OCI-LY7 (cell line): Measurements from ENCODE around the gene IFT43. TPM values are rescaled to one million over a fixed set of nuclear protein-coding genes. Genes with fewer than 3 reads are reported as not detected.

Experiments
- BruUV-seq: library from RNA; stranded (reverse); fragments of 400-500 nt; replicated peaks from 2 replicates; lab custom pipeline; 2021; lab: Mats Ljungman, UMichigan
- CTCF ChIA-PET: fragments of 300-600 bp; sonication (Branson Sonifier 250); formaldehyde crosslinking; loops from one replicate; lab custom pipeline; 2022; ENCODE audit warnings: antibody characterized with exemption; ENCODE audit not compliant: unreplicated experiment; lab: Charles Lee
- POLR2A ChIA-PET: fragments of 300-600 bp; sonication (Branson Sonifier 250); formaldehyde crosslinking; loops from one replicate; lab custom pipeline; 2022; ENCODE audit warnings: antibody characterized with exemption; lab: Charles Lee
- DNase-seq: peaks from one replicate; pipeline ENCODE4 v3.0.0-alpha.2; 2015; ENCODE audit warnings: low spot score
- H2AFZ ChIP-seq: fragments of 200-600 bp; sonication (generic), shearing (Covaris generic); 2 replicates; pipeline ENCODE4 v1.6.1; 2014; ENCODE audit warnings: mild to moderate bottlenecking, antibody characterized with exemption, low read length, moderate library complexity
- H3K27ac ChIP-seq: fragments of 200-600 bp; sonication (generic); 2 replicates; pipeline ENCODE4 v1.5.1; 2014; ENCODE audit warnings: mixed run types, low read depth, mild to moderate bottlenecking, moderate library complexity, low read length, inconsistent platforms; ENCODE audit not compliant: poor library complexity, severe bottlenecking
- H3K36me3 ChIP-seq: fragments of 200-600 bp; sonication (generic); 2 replicates; pipeline ENCODE4 v1.6.1; 2014; ENCODE audit warnings: mild to moderate bottlenecking, antibody characterized with exemption, low read length, moderate library complexity, mixed read lengths; ENCODE audit not compliant: insufficient read depth
- H3K4me1 ChIP-seq: fragments of 200-600 bp; sonication (generic); 2 replicates; pipeline ENCODE4 v1.5.1; 2014; ENCODE audit warnings: mild to moderate bottlenecking, low read length; ENCODE audit not compliant: insufficient read depth, poor library complexity, severe bottlenecking
- H3K4me2 ChIP-seq: fragments of 200-600 bp; sonication (generic); 2 replicates; pipeline ENCODE4 v1.6.1; 2014; ENCODE audit warnings: mild to moderate bottlenecking, low read length
- H3K4me3 ChIP-seq: fragments of 200-600 bp; sonication (generic); 2 replicates; pipeline ENCODE4 v1.5.1; 2014; ENCODE audit warnings: mild to moderate bottlenecking, low read depth, low read length; ENCODE audit not compliant: poor library complexity, severe bottlenecking
- H3K79me2 ChIP-seq: fragments of 200-600 bp; sonication (generic); 2 replicates; pipeline ENCODE4 v1.6.1; 2016; ENCODE audit warnings: low read depth, mild to moderate bottlenecking, low read length, moderate library complexity, mixed read lengths; ENCODE audit not compliant: insufficient read depth
- H3K9me2 ChIP-seq: fragments of 200-600 bp; sonication (generic); 2 replicates; pipeline ENCODE4 v1.6.1; 2016; ENCODE audit warnings: mild to moderate bottlenecking, low read length, mixed read lengths; ENCODE audit not compliant: insufficient read depth
- H3K9me3 ChIP-seq: fragments of 200-600 bp; sonication (generic); 2 replicates; pipeline ENCODE4 v1.6.1; 2014; ENCODE audit warnings: mild to moderate bottlenecking, mixed run types, low read length, mixed read lengths
- H4K20me1 ChIP-seq: fragments of 200-600 bp; sonication (generic); 2 replicates; pipeline ENCODE4 v1.6.1; 2014; ENCODE audit warnings: mild to moderate bottlenecking, antibody characterized with exemption, low read length, moderate library complexity, mixed read lengths; ENCODE audit not compliant: insufficient read depth
- CTCF ChIP-seq: fragments of 200-600 bp; sonication (generic); conservative IDR thresholded peaks from 2 replicates; pipeline ENCODE4 v1.5.1; 2014; ENCODE audit warnings: mild to moderate bottlenecking, antibody characterized with exemption, low read length, moderate library complexity, mixed read lengths
- EZH2phosphoT487 ChIP-seq: fragments of 200-600 bp; sonication (generic); IDR thresholded peaks from 2 replicates; pipeline ENCODE4 v1.6.1; 2018; ENCODE audit warnings: low read depth, borderline replicate concordance, mild to moderate bottlenecking, mixed run types, antibody characterized with exemption, low read length, moderate library complexity, mixed read lengths
- intact Hi-C: fragments of 100-400 bp; cut with micrococcal nuclease; formaldehyde crosslinking; loops from one replicate; pipeline ENCODE4 v1.10.0; 2022; ENCODE audit not compliant: unreplicated experiment
- total RNA-seq, 2 experiments: library from RNA; depleted of rRNA in 1 of 2; stranded (reverse); fragments of >200 nt in 1 of 2; shearing (Covaris generic) in 1 of 2; gene quantifications; 2 replicates each; pipeline ENCODE4 v1.2.3, GENCODE V29; 2014 to 2022

IFT43 gene
- total RNA-seq, 2 experiments from 2014 or later = 9.3 to 13.6 TPM

DNA sequence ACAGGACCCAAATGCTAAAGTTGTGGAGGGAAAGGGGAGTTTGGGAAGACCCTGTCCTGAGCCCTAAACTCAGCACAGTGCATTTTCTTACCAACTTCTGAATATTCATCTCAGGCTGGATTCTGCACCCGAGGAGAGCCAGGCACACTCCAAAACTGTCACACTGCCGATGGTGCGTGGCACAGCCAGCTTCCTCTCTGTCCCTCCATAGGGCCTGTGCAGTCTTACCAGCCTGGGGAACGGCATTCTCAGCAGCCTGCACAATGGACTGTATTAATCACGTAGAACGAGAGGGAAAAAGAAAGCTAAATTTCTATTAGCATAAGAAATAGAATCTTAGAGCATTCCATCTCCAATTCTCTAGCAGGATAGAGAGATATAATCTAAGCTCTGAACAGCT is 94.9 kb downstream of the IFT43 start:
- intact Hi-C loops = no loop called here
- H3K4me2 ChIP-seq = no peak overlapping the region

DNA sequence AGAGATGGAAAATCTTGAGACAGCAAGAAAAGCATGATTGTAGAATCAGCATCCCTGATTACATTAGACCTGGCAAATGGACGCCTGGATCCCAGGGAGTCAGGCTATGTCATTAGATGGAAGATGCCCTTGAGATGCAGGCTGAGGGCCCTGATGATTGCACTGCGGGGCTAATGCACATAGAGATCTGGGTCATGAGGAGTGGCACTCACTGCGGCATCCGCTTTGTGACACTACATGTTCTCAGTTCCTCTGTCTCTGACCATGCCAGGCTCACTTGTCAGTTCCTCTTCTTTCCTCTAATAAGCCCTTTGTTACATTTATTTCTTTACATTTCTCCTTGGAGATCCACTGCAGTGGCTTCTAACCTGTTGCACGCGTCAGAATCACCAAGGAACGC is 96.1 kb downstream of the IFT43 start:
- Histone ChIP-seq H3K9me2 (no peaks in the 10 kb centered on the region), H3K4me2 (no peak overlapping the region), H4K20me1 (no peaks in the 10 kb centered on the region), H3K36me3 (no peaks in the 10 kb centered on the region), H3K9me3 (no peaks in the 10 kb centered on the region), H3K27ac (no peak overlapping the region), H2AFZ (no peak overlapping the region), H3K79me2 (no peaks in the 10 kb centered on the region), H3K4me3 (no peak overlapping the region), H3K4me1 (no peaks in the 10 kb centered on the region)
- DNase-seq = no peak
- intact Hi-C loops = no loop called here
- ChIA-PET POLR2A (no interaction called here), CTCF (no interaction called here)
- BruUV-seq = no TSS peak
- no peak for TF ChIP-seq EZH2phosphoT487
- no peak for TF ChIP-seq CTCF

More for the DNA sequence above, 94.9 kb downstream of the IFT43 start:
- H3K79me2 ChIP-seq = no peaks in the 10 kb centered on the region
- no peak overlapping the region for H2AFZ ChIP-seq
- POLR2A ChIA-PET = no interaction called here
- H4K20me1 ChIP-seq = no peaks in the 10 kb centered on the region
- CTCF ChIA-PET = no interaction called here
- H3K4me3 ChIP-seq = no peak overlapping the region
- H3K9me3 ChIP-seq = no peaks in the 10 kb centered on the region
- BruUV-seq = no TSS peak
- no peak overlapping the region for H3K27ac ChIP-seq
- H3K4me1 ChIP-seq = no peaks in the 10 kb centered on the region
- H3K36me3 ChIP-seq = no peaks in the 10 kb centered on the region
- DNase-seq = no peak
- no peaks in the 10 kb centered on the region for H3K9me2 ChIP-seq
- TF ChIP-seq CTCF (no peak), EZH2phosphoT487 (no peak)

- H3K4me1 ChIP-seq = no peaks in the 10 kb centered on the region
- no peak overlapping the region for H3K4me2 ChIP-seq
- no peak overlapping the region for H3K4me3 ChIP-seq
- intact Hi-C loops = no loop called here
- H3K9me3 ChIP-seq = no peaks in the 10 kb centered on the region
- ChIA-PET CTCF (no interaction called here), POLR2A (interaction anchor here (0.6 kb wide), 2 partner anchors 14 to 361 kb away, joined by 4 read pairs; no protein-coding TSS in a partner anchor)
- H3K9me2 ChIP-seq = no peaks in the 10 kb centered on the region
- no peak overlapping the region for H2AFZ ChIP-seq
- no peaks in the 10 kb centered on the region for H3K36me3 ChIP-seq
- TF ChIP-seq EZH2phosphoT487 = no peak
- no peak for TF ChIP-seq CTCF
- no peaks in the 10 kb centered on the region for H4K20me1 ChIP-seq
- H3K27ac ChIP-seq = no peak overlapping the region
- no TSS peak for BruUV-seq
- no peak for DNase-seq
- no peaks in the 10 kb centered on the region for H3K79me2 ChIP-seq
These were observed 98.5 kb downstream of the IFT43 start for GRCh38 chr14:76083796-76084765.
